Liver (tissue), 9 donors: ENCODE data around the gene LRGUK. TPM values are rescaled to one million over a fixed set of nuclear protein-coding genes. Genes with fewer than 3 reads are reported as not detected.

Experiments
- DNase-seq: peaks from one replicate; pipeline ENCODE4 v3.0.0-alpha.2; 2017; ENCODE audit warnings: low spot score
- H3K27ac ChIP-seq, 2 donors: one replicate each; pipeline ENCODE4 v1.7.0; 2013; ENCODE audit warnings: inconsistent platforms in 2 of 2, low read length in 2 of 2, control low read depth in 1 of 2, low read depth in 1 of 2, mild to moderate bottlenecking in 1 of 2
- H3K27me3 ChIP-seq, 4 donors: one replicate each; pipeline versions ENCODE4 v1.6.1 to v1.7.0; 2013; ENCODE audit warnings: low read length in 3 of 4, inconsistent platforms in 1 of 4, mild to moderate bottlenecking in 1 of 4, moderate library complexity in 1 of 4; ENCODE audit not compliant: control insufficient read depth in 4 of 4, insufficient read depth in 4 of 4
- H3K36me3 ChIP-seq, 4 donors: one replicate each; pipeline versions ENCODE4 v1.6.1 to v1.7.0; 2013; ENCODE audit warnings: low read length in 3 of 4, mild to moderate bottlenecking in 3 of 4, low read depth in 1 of 4, moderate library complexity in 1 of 4; ENCODE audit not compliant: control insufficient read depth in 4 of 4, insufficient read depth in 3 of 4
- H3K4me1 ChIP-seq, 4 donors: one replicate each; pipeline versions ENCODE4 v1.6.1 to v1.7.0; 2013; ENCODE audit warnings: low read length in 3 of 4, mild to moderate bottlenecking in 3 of 4, moderate library complexity in 1 of 4; ENCODE audit not compliant: control insufficient read depth in 4 of 4, insufficient read depth in 4 of 4
- H3K4me3 ChIP-seq, 3 donors: one replicate each; pipeline versions ENCODE4 v1.6.1 to v1.7.0; 2013; ENCODE audit warnings: low read length in 3 of 3, control low read depth in 1 of 3, low read depth in 1 of 3, mild to moderate bottlenecking in 1 of 3
- H3K9ac ChIP-seq, 2 donors: one replicate each; pipeline ENCODE4 v1.7.0; 2013; ENCODE audit warnings: low read length in 2 of 2, mild to moderate bottlenecking in 2 of 2, moderate library complexity in 2 of 2, control low read depth in 1 of 2, low read depth in 1 of 2
- H3K9me3 ChIP-seq, 4 donors: one replicate each; pipeline versions ENCODE4 v1.6.1 to v1.7.0; 2013; ENCODE audit warnings: low read length in 3 of 4; ENCODE audit not compliant: control insufficient read depth in 4 of 4
- FOXA1 ChIP-seq: IDR thresholded peaks from 2 replicates; pipeline ENCODE4 v1.6.1; 2016; ENCODE audit warnings: antibody characterized with exemption
- HNF4A ChIP-seq, 2 donors: conservative IDR thresholded peaks; 2 replicates each; pipeline ENCODE4 v1.6.1; 2016; ENCODE audit warnings: antibody characterized with exemption in 2 of 2, mild to moderate bottlenecking in 2 of 2
- HNF4G ChIP-seq: IDR thresholded peaks from 2 replicates; pipeline ENCODE4 v1.6.1; 2016; ENCODE audit warnings: antibody characterized with exemption
- JUND ChIP-seq, 2 donors: IDR thresholded peaks; 2 replicates each; pipeline ENCODE4 v1.6.1; 2016; ENCODE audit warnings: antibody characterized with exemption in 2 of 2
- RAD21 ChIP-seq, 2 donors: IDR thresholded peaks; 2 replicates each; pipeline ENCODE4 v1.6.1; 2016; ENCODE audit warnings: antibody characterized with exemption in 2 of 2, mild to moderate bottlenecking in 2 of 2
- SP1 ChIP-seq: IDR thresholded peaks from 2 replicates; pipeline ENCODE4 v1.6.1; 2018; ENCODE audit warnings: antibody characterized with exemption, mild to moderate bottlenecking
- TAF1 ChIP-seq: conservative IDR thresholded peaks from 2 replicates; pipeline ENCODE4 v1.6.1; 2016; ENCODE audit warnings: antibody characterized with exemption, mild to moderate bottlenecking
- YY1 ChIP-seq: IDR thresholded peaks from 2 replicates; pipeline ENCODE4 v1.6.1; 2016; ENCODE audit warnings: antibody characterized with exemption, mild to moderate bottlenecking
- WGBS: extraction: QIAGEN DNeasy Blood & Tissue Kit; methylation state at CpG from one replicate; pipeline ENCODE4 v1.1.7; 2013; 5-methylcytosine and 5-hydroxymethylcytosine counted together
- polyA plus RNA-seq, 2 donors: library from polyadenylated mRNA; stranded (reverse) in 1 of 2; unstranded in 1 of 2; fragments of 200-250 nt in 1 of 2; fragments of >200 nt in 1 of 2; fragmentation: Nextera tagmentation in 1 of 2; extraction: Ambion mirVana in 1 of 2; gene quantifications; one replicate each; pipeline versions ENCODE4 v1.2.1 to v1.2.3, GENCODE V29; 2013 to 2015
- total RNA-seq, 2 donors: library from RNA; depleted of rRNA; stranded (reverse); fragments of >200 nt; gene quantifications; one replicate each; pipeline ENCODE4 v1.2.3, GENCODE V29; 2014
- TF ChIP-seq, protein P1 (sequence below): fragments of 150-350 bp; IDR thresholded peaks from 2 replicates; pipeline ENCODE4 v1.5.1; 2017; ENCODE audit warnings: improper control_type of control experiment, low read depth, low read length; ENCODE audit not compliant: missing input control
- TF ChIP-seq, protein P2 (sequence below): IDR thresholded peaks from 2 replicates; pipeline ENCODE4 v1.6.1; 2016; ENCODE audit warnings: antibody characterized with exemption, mild to moderate bottlenecking
- TF ChIP-seq, protein P3 (sequence below): IDR thresholded peaks from 2 replicates; pipeline ENCODE4 v1.6.1; 2016; ENCODE audit warnings: antibody characterized with exemption
- donor health status: healthy.
- donor health status: healthy.
- donor health status: healthy.
- donor health status: healthy.
- donor health status: healthy.

Gene LRGUK
- total and polyA plus RNA-seq, 4 donors = 0.03 to 0.50 (median 0.12) TPM

DNA sequence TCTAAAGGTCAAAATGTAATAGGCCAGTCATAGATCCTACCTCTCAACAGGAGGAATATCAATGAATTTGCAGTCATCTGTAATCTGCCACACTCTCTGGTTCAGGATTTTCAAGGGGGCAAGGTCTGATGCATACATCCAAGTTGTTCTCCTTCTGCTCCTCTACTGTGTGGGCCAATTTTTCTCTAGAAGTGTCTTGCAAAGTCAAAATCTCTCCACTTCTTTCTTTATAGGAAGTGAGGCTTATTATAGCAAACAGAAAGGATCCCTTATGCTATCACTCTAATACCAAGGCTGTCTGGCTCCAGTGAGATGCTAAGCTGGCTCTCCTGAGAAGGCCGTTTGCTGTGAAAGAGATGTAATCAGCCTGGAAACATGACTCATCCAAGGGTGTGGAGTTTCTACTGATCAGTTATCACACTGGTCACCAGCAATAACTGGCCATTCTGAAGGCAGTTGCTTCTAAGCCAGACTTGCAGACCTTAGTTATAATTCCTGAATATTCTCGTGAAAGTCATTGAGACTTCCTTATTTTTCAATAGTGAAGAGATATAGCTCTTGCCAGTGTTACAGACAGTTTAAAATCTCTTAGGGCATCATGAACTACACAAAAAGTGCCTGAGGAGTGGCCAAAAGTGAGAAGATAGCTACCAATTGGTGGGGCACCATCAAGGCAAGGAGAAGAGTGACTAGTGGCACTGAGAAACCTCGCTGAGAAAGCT is 43.2 kb upstream of the LRGUK start:
- TF ChIP-seq, protein P1, sequence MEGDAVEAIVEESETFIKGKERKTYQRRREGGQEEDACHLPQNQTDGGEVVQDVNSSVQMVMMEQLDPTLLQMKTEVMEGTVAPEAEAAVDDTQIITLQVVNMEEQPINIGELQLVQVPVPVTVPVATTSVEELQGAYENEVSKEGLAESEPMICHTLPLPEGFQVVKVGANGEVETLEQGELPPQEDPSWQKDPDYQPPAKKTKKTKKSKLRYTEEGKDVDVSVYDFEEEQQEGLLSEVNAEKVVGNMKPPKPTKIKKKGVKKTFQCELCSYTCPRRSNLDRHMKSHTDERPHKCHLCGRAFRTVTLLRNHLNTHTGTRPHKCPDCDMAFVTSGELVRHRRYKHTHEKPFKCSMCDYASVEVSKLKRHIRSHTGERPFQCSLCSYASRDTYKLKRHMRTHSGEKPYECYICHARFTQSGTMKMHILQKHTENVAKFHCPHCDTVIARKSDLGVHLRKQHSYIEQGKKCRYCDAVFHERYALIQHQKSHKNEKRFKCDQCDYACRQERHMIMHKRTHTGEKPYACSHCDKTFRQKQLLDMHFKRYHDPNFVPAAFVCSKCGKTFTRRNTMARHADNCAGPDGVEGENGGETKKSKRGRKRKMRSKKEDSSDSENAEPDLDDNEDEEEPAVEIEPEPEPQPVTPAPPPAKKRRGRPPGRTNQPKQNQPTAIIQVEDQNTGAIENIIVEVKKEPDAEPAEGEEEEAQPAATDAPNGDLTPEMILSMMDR = no peak
- TF ChIP-seq, protein P2, sequence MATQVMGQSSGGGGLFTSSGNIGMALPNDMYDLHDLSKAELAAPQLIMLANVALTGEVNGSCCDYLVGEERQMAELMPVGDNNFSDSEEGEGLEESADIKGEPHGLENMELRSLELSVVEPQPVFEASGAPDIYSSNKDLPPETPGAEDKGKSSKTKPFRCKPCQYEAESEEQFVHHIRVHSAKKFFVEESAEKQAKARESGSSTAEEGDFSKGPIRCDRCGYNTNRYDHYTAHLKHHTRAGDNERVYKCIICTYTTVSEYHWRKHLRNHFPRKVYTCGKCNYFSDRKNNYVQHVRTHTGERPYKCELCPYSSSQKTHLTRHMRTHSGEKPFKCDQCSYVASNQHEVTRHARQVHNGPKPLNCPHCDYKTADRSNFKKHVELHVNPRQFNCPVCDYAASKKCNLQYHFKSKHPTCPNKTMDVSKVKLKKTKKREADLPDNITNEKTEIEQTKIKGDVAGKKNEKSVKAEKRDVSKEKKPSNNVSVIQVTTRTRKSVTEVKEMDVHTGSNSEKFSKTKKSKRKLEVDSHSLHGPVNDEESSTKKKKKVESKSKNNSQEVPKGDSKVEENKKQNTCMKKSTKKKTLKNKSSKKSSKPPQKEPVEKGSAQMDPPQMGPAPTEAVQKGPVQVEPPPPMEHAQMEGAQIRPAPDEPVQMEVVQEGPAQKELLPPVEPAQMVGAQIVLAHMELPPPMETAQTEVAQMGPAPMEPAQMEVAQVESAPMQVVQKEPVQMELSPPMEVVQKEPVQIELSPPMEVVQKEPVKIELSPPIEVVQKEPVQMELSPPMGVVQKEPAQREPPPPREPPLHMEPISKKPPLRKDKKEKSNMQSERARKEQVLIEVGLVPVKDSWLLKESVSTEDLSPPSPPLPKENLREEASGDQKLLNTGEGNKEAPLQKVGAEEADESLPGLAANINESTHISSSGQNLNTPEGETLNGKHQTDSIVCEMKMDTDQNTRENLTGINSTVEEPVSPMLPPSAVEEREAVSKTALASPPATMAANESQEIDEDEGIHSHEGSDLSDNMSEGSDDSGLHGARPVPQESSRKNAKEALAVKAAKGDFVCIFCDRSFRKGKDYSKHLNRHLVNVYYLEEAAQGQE = no peak
- TF ChIP-seq FOXA1 (no peak), HNF4A (conservative IDR thresholded peaks at IDR 0.05) (no peak), YY1 (no peak), SP1 (no peak)
- TF ChIP-seq, protein P3, sequence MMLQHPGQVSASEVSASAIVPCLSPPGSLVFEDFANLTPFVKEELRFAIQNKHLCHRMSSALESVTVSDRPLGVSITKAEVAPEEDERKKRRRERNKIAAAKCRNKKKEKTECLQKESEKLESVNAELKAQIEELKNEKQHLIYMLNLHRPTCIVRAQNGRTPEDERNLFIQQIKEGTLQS = no peak
- Histone ChIP-seq H3K9me3 (no peaks in the 10 kb centered on the region), H3K27me3 (no peaks in the 10 kb centered on the region), H3K36me3 (no peaks in the 10 kb centered on the region), H3K4me3 (no peak overlapping the region), H3K9ac (no peak overlapping the region), H3K4me1 (no peaks in the 10 kb centered on the region), H3K27ac (no peak overlapping the region)
- DNase-seq = no peak
- WGBS = 91% methylated on average over 3 of the region's 3 CpGs

DNA sequence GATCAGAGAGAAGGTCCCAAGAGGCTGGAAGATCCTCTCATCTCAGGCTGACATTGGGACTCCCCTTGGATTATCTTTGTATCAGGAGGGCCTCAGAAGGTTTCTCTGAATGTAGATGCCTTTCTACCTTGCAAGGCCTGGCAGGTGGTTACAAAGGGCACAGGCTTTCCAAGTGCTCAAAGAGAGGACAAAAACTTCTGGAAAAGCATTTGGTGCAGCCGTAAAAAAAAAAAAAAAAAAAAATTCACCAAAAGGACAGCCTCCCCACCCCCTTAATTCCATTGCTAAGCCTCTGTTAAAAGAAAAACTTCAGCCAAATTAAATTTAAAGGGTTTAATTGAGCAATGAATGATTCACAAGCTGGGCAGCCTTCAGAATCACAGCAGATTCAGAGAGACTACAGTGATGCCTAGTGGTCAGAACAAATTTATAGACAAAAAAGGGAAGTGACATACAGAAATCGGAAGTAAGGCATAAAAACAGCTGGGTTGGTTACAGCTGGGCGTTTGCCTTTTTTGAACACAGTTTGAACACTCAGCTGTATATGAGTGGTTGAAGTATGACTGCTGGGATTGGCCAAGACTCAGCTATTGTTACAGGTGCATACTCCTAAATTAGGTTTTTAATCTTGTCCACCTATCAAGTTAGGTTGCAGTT is 42.5 kb upstream of the LRGUK start:
- 85% methylated on average over 3 of the region's 3 CpGs for WGBS
- H3K4me3 ChIP-seq = no peak overlapping the region
- H3K27me3 ChIP-seq = no peaks in the 10 kb centered on the region
- no peak for DNase-seq
- H3K9me3 ChIP-seq = peaks cover 0 to 3% (median under 1%) of the 10 kb centered on the region in 4 donors
- H3K36me3 ChIP-seq = no peaks in the 10 kb centered on the region
- TF ChIP-seq, protein P3 = no peak
- TF ChIP-seq SP1 (no peak), JUND (IDR thresholded peaks at IDR 0.05) (no peak), TAF1 (no peak), HNF4G (no peak), RAD21 (IDR thresholded peaks at IDR 0.05) (no peak), YY1 (no peak), HNF4A (conservative IDR thresholded peaks at IDR 0.05) (no peak)
- TF ChIP-seq, protein P1 = no peak
- TF ChIP-seq, protein P2 = no peak
- no peaks in the 10 kb centered on the region for H3K4me1 ChIP-seq
- H3K9ac ChIP-seq = no peak overlapping the region
- H3K27ac ChIP-seq = no peak overlapping the region
